ENCODE data around the gene PAGR1. TPM values are rescaled to one million over a fixed set of nuclear protein-coding genes. Genes with fewer than 3 reads are reported as not detected.

The PAGR1 gene
- total and polyA plus RNA-seq, 2 of the 8 experiments (the other 6 are each of a cell fraction or from before 2014, with no cell fraction given), result 35.4 to 56.4 TPM

- H2BK20ac ChIP-seq (ENCODE audit: low read length), result no peak overlapping the region
- no peak overlapping the region for H2BK15ac ChIP-seq (ENCODE audit: low read length)
- H3K14ac ChIP-seq (ENCODE audit: insufficient read length), result no peak overlapping the region
- H3K4me2 ChIP-seq (ENCODE audit: insufficient read depth in 1 of 2, low read depth in 2 of 2, low read length in 2 of 2), result no peak overlapping the region
- no peak overlapping the region for H3K56ac ChIP-seq (replicated peaks; ENCODE audit: insufficient read length, low read depth, low read length)
- no peak overlapping the region for H3K4me3 ChIP-seq (ENCODE audit: extremely low read depth in 1 of 4, insufficient read depth in 2 of 4, low read depth in 3 of 4, low read length in 4 of 4)
- H2AFZ ChIP-seq (ENCODE audit: low read length), result no peak overlapping the region
- H3K79me2 ChIP-seq (ENCODE audit: control insufficient read depth in 1 of 2, insufficient read depth in 2 of 2, low read length in 2 of 2), result no peaks in the 10 kb centered on the region
- FAIRE-seq, result no peak
- CTCF ChIA-PET (ENCODE audit: partially characterized antibody), result interaction anchor here (2.8 kb wide), 1 partner anchor 18 kb away, joined by 9 read pairs; the partner anchor contains the start of gene MVP
- no peaks in the 10 kb centered on the region for H4K20me1 ChIP-seq (replicated peaks in 1 of 2; ENCODE audit: control insufficient read depth in 1 of 2, insufficient read depth in 2 of 2, low read length in 2 of 2)
- no peak overlapping the region for H2AK5ac ChIP-seq (ENCODE audit: low read depth, low read length)
- no peaks in the 10 kb centered on the region for H3K23me2 ChIP-seq (ENCODE audit: low read depth, low read length)
- H4K91ac ChIP-seq (replicated peaks; ENCODE audit: insufficient read length, low read length), result no peak overlapping the region
- H3K9ac ChIP-seq (replicated peaks in 1 of 4; ENCODE audit: extremely low read depth in 1 of 4, low read depth in 3 of 4, low read length in 3 of 4), result no peak overlapping the region
- H4K5ac ChIP-seq (ENCODE audit: insufficient read length, low read depth, low read length), result no peak overlapping the region
- H3K27me3 ChIP-seq (replicated peaks in 1 of 4; ENCODE audit: control insufficient read depth in 3 of 4, extremely low read depth in 1 of 4, insufficient read depth in 3 of 4, low read length in 3 of 4), result no peaks in the 10 kb centered on the region
- H4K8ac ChIP-seq (ENCODE audit: extremely low read depth, insufficient read depth, low read length), result no peak overlapping the region
- no peak overlapping the region for H2BK12ac ChIP-seq (ENCODE audit: low read depth, low read length)
- H3K9me3 ChIP-seq (ENCODE audit: insufficient read depth in 2 of 2, low read depth in 1 of 2, low read length in 1 of 2), result no peaks in the 10 kb centered on the region
- POLR2A ChIA-PET (ENCODE audit: partially characterized antibody), result interaction anchor here (1.0 to 12.7 kb wide), 3 partner anchors 9 to 16 kb away, joined by 3 to 167 read pairs (median 5); partner anchors contain the start of genes MVP and PAGR1
- H3K36me3 ChIP-seq (ENCODE audit: control insufficient read depth in 2 of 4, insufficient read depth in 4 of 4, low read length in 3 of 4), result no peaks in the 10 kb centered on the region
- no peak for DNase-seq (ENCODE audit: low read depth in 1 of 2, low spot score in 2 of 2)
- no peak overlapping the region for H3K27ac ChIP-seq (ENCODE audit: low read depth, low read length)
- H3K4ac ChIP-seq (replicated peaks; ENCODE audit: insufficient read length, low read depth, low read length), result no peak overlapping the region
- H3K79me1 ChIP-seq (ENCODE audit: low read depth, low read length), result no peaks in the 10 kb centered on the region
- no peak overlapping the region for H3K23ac ChIP-seq (ENCODE audit: insufficient read length)
- H2BK5ac ChIP-seq (ENCODE audit: low read depth, low read length), result no peak overlapping the region
- 89% methylated on average over 5 of the region's 5 CpGs; no CpG with 5 or more reads in 1 of the 2 experiments for WGBS, 2 experiments (ENCODE audit: extremely low coverage in 1 of 2, insufficient coverage in 1 of 2, insufficient read length in 1 of 2, insufficient replicate concordance in 2 of 2, low coverage in 1 of 2, low lambda C conversion rate in 2 of 2, missing lambda C conversion rate in 1 of 2)
- H3K18ac ChIP-seq (ENCODE audit: extremely low read depth, low read length), result no peak overlapping the region
- peaks cover 0 to 2% (median 0%) of the 10 kb centered on the region in 4 experiments; a peak in 1 of 7 replicates for H3K4me1 ChIP-seq (replicated peaks in 1 of 4; ENCODE audit: control insufficient read depth in 3 of 4, insufficient read depth in 4 of 4, low read length in 3 of 4)
- H2BK120ac ChIP-seq (replicated peaks; ENCODE audit: low read depth, low read length), result no peak overlapping the region
- TF ChIP-seq BACH1 (IDR thresholded peaks at IDR 0.05; ENCODE audit: low read length) (no peak), PHF8 (conservative IDR thresholded peaks at IDR 0.05; ENCODE audit: low read depth, low read length) (no peak), YY1 (IDR thresholded peaks at IDR 0.05; ENCODE audit: low read depth, low read length) (no peak), EGR1 (IDR thresholded peaks at IDR 0.05; ENCODE audit: borderline replicate concordance, low read depth, low read length) (no peak), TBP (IDR thresholded peaks at IDR 0.05; ENCODE audit: low read depth, low read length) (no peak), RBBP5 (IDR thresholded peaks at IDR 0.05; ENCODE audit: borderline replicate concordance, low read depth, low read length) (no peak), USF2 (IDR thresholded peaks at IDR 0.05; ENCODE audit: low read length) (no peak), SAP30 (IDR thresholded peaks at IDR 0.05; ENCODE audit: insufficient read depth, insufficient replicate concordance, low read length) (no peak), RFX5 (IDR thresholded peaks at IDR 0.05; ENCODE audit: borderline replicate concordance, low read depth, low read length) (no peak), RAD21 (IDR thresholded peaks at IDR 0.05 in 1 of 2, conservative IDR thresholded peaks at IDR 0.05 in 1 of 2; ENCODE audit: low read depth in 2 of 2, low read length in 2 of 2) (no peak), KDM1A (IDR thresholded peaks at IDR 0.05; ENCODE audit: borderline replicate concordance, low read length) (no peak), CHD2 (IDR thresholded peaks at IDR 0.05; ENCODE audit: low read length) (no peak)
- TF ChIP-seq, protein P1, sequence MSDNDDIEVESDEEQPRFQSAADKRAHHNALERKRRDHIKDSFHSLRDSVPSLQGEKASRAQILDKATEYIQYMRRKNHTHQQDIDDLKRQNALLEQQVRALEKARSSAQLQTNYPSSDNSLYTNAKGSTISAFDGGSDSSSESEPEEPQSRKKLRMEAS (IDR thresholded peaks at IDR 0.05), result no peak
Measured at GRCh38 chr16:29837841-29838240, 21.9 kb downstream of the PAGR1 start.
